NCI-H524 (cell line): ENCODE data around the gene ATG4C.
"Not testable (repeated sequence)": the region's sequence is repeated elsewhere in the genome, so short reads cannot be mapped to it uniquely, and the experiment has no call there.

Experiments
- DNase-seq, 2 experiments: peaks; one replicate each; lab custom pipeline; 2025; lab: John Stamatoyannopoulos, UW

Gene ATG4C

DNA sequence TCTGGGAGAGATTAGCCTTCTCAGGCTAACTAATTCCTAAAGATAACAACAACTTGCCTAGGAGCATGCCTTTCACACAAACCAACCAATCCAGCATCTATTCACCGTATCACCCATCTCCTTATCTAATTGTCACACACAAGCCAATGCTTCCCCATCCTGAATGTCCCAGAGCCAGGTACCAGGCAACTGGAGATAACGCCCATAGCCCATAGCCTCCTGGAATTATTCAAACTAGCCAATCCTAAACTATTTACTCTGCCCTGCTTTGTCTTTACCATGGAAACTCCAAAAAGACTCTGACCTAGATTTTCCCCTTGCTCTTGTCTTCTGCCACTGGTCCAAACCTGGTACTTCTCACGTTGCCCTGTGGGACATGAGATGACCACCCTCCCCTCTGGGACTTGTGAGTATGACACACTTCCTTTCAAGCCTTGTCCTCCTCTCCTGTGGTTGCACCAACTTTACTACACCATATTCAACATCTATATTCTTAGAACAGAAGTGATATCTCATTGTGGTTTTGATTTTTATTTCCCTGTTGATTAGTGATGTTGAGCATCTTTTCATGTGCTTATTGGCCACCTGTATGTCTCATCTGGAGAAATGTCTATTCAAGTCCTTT lies 8.8 kb upstream of the ATG4C start:
- no peak for DNase-seq

DNA sequence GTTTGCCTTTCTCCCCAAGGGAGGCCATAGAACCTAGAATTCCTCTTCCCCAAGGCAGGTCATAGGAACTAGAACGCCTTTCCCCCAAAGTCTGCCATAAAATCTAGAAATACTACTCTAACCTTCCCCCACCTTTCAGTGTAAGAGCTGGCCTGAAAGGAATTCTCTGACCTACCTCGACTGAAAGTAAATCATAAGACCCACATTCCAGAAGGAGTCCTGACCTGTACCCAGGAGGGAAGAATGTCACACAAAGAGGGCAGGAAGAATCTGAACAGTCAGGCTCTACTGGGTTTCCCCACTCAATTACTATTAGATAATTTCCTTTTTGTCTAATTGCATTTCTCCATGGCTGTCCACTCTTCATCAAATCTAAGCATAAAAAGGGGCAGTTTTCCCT lies 5.7 kb upstream of the ATG4C start:
- DNase-seq, result no peak

DNA sequence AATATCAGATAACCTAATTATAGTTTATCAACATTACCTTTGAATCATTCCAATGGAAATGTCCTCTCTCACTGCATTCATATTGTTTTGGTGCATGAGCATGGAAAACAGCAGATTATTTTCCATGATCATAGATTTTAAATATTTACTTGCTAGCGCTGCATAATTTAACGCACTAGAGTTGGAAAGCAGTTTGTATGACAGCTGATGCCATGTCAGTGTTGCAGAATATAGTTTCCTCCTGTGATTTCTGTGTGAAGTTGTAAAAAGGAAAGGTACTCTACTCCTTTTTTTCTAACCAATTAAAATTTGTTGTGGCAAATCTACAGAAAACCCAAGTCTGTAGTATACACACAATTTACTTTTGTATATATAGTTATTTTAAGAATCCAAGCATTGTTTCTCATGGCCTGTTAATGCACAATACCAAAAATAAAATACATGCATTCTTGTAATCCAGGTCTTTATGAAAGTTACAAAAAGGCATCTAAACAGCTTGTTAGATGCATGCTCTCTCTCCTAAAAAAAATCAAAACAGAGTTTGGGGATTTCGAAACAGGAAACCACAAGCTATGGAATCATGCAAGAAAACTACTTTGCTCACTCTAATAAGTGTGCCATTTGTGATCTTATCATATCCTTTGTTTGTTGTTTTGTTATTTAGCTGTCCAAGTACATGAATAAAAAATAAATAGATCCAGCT lies 1.9 kb upstream of the ATG4C start:
- DNase-seq, result no peak

DNA sequence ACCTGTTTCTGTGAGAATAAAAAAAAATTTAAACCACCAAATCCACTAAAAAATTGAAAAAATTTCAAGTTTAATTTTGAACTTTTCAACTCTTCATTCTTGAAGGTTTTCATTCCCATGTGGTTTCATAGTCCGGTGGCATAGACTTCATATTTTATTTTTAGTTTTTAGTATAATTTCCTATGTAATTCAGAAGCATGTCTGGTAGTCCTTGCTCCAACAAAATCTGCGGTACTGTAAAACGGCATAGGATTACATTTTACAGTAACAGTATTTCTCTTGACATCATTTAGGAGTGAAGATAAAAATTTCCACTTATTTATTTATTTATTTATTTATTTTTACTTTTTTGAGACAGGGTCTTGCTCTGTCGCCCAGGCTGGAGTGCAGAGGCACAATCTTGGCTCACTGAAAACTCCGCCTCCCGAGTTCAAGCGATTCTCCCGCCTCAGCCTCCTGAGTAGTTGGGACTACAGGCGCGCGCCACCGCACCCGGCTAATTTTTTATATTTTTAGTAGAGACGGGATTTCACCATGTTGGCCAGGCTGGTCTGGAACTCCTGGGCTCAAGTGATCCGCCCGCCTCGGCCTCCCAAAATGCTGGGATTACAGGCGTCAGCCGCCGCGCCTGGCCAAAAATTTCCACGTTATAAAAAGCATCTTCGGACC lies 1.3 kb upstream of the ATG4C start:
- not testable (repeated sequence) for DNase-seq

DNA sequence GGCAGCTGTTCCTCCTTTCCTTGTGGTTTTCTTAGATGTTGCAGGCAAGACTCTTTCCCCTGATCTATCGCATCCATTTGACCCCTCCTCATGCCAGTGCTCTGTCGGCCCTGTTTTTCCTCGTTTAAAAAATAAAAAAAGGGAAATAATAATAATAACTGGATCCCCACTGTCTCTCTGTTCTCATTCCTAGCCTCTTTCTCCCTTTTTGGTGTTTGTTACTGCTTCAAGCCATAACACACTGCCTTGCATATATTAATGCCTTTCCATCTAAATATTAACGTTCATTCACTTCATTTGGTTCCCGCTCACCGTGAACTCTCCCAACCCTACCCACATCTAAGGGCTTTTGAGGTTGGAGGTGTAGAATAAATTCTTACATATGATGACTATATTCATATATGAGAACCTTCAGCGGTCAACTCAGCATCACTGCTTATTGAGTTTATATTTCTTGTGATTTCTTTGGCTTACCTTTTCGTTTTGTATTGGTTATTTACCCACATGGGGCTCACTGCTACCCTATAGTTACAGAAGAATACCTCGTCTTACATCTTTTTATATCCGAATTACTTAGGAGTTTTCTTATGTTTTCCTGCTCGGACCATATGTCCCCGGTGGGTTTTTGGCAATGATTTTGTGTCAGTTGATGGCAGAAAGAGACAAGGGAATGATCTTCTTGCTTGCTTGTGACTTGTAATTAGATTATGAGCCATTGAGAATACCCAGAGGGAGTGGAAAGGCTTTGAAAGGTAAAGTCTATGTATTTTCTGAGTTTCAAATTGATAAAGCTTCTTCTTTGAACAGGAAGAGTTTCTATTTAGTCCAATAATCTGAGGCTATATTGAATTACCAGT lies 805 bp downstream of the ATG4C start:
- peak in 1 of 2 experiments; percentile 17 for DNase-seq

DNA sequence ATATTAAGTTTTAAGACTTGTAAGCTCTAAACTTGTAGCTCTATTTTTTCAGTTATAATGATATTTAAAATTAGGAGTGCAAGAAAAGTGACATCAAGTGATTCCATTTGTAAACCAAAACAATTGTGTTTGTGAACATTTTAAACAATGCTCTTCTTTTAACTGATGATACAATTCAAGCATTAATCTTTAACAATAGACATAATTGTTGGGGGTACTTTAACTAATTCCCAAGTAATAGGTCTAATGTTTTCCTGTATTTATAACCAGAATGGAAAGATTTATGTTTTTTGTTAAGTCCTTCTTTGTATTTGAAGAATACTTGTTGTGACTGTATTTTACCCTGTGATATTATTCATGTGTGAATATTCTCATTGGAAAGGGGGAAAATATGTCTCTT lies 6.8 kb downstream of the ATG4C start:
- no peak for DNase-seq

DNA sequence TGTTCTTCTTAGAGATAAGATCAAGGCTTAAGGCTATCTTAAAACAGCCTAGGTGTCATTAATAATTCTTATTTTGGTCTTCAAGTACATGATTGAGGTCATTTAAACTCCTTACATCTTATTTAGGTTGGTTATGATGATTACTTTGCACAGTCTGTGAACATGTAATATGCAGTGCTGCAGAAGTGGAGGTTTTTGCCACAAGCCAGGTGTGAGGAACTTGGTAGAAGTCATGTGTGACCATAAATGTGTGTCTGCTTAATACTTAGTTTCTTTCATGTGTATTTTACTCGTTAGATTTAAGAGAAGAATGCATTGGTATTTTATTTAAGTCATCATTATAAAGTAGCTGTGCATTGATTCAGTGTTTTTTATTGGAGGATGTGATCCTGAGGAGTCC lies 10.1 kb downstream of the ATG4C start:
- no peak for DNase-seq

DNA sequence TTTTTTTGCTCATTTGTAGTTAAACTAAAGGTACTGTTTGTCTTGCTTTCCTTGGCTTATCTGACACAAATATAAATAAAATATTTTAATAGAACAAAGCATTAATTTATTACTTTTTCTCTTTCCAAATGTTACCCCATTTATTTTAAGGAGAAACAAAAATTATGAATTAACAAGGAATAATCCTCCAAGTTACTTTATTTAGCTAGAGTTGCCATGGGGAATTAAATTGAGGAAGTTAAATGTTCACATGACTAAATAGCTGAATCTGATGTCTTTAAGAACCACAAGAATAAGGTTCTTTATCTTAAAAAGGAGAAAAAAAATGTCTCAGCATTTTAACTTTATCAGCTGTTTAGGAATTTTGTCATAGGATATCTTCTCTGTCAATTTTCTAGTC lies 12.3 kb downstream of the ATG4C start:
- DNase-seq, result no peak

DNA sequence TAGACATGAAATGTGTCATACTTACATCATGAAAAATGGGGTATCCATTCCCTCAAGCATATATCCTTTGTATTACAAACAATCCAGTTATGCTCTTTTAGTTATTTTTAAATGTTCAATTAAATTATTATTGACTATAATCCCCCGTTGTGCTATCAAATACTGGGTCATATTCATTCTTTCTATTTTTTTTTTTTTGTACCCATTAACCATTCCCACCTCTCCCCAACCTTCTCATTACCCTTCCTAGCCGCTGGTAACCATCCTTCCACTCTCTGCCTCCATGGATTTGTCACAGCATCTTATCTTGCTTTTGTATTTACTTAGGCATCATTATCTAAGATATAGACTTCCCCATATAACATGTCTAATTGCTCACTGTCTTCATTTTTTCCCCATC lies 15.8 kb downstream of the ATG4C start:
- no peak for DNase-seq

DNA sequence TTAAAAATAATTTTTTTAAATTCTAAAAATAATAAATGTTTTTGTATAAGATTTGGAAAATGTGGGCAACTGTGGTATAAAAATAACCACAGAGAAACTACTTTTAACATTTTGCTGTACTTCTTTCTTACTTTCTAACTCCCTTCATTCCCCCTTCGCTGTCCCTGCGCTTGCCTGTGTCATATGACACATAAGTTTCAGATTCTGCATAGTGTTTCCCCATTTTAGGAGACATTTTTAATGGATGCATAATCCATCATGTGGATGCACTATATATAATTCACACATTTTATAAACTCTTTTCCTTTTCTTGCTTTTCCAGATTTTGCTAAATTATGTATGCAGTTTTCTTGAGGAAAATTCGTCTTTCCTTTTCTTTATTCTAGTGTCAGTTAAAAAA lies 16.3 kb downstream of the ATG4C start:
- no peak for DNase-seq

DNA sequence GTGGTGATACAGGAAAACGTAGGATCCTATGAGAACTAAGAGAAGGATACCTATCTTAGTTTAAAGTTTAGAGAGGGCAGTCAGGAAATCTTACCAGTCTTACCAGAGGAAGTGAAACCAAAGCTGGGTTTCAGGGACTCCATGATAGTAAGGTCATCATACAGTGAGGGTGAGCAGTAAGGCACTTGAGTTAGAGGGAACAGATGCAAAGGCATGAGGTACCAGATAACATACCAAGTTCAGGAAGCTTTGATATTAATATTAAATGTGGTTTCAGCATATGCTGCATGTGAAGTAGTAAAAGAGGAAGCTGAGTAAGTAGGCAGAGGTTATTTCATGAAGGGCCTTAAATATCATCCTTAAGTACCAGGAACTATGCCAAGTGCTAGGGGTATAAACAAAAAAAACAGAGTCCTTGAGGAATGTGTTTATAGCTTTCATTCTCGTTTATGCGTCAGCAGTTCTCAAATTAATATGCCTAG lies 16.9 kb downstream of the ATG4C start:
- DNase-seq, result peak in 1 of 2 experiments; percentile 38

DNA sequence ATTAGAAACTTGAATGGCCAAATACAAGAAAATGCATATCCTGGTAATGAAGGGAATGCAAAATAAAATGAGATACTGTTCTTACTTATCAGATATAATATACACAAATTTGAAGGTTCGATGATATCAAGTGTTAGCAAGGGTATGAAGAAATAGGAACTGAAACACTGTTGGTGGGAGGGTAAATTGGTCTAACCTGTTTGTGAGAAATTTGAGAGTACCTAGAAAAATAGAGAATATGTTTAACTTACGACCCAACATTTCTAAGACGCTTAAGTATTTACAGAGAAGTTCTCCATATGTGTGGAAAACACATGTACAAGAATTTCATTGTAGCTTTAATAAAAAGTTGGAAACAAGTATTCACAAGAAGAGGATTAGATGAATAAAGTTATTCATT lies 25.9 kb downstream of the ATG4C start:
- no peak for DNase-seq

DNA sequence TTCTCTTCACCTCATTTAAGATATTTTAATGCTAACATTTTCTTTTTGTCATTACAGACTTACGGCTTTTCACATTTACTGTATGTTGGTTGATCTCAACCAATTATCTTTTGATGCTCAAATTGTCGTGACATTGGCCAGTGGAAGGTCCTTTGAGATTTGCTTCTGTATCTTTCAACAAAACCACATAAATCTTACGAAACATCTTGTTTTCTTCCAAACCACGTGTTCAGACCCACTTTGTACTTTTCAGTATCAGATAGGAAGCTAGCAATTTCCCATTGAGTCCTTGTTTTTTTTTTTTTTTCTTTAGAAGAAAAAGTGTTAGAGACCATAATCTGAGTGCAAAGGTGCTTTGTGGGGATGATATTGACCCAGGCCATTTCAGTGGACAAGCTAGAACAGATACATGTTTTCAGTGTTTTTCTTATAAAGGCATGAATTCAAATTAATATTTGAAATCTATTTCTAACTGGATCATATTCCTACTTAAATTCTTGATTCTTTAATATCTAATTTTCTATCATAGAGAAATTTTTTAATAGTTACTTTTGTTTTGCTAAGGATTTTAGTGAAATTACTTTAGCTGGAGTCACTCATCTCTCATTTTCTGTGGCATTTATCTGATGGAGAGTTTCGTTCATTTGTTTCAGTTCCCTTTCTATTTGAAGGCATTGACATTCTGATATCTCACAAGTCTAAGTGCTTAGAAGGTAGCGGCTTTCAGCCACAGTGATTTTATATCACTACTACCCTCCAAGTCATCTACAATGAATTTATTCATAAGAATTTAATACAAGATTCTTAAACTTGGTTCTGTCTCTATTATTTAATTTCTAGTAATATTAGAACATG lies 26.7 kb downstream of the ATG4C start:
- DNase-seq, result no peak

DNA sequence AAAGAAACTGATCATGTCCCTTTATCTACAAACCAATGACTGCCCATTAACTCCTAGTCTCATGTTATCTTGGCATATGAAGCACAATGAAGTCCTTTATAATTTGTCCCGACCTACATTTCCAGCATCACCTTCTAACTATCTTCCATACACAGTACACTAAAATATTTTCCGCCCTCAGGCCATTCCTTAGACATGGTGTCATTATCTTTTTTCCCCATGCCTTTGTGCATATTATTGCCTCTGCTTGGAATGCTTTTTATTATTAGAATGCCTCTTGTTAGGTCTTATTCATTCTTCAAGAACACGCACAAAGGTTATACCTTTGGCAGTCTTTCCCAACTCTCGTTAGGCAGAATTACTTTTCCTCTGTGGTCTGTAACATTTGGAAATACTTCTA lies 39.6 kb downstream of the ATG4C start:
- DNase-seq, result no peak

DNA sequence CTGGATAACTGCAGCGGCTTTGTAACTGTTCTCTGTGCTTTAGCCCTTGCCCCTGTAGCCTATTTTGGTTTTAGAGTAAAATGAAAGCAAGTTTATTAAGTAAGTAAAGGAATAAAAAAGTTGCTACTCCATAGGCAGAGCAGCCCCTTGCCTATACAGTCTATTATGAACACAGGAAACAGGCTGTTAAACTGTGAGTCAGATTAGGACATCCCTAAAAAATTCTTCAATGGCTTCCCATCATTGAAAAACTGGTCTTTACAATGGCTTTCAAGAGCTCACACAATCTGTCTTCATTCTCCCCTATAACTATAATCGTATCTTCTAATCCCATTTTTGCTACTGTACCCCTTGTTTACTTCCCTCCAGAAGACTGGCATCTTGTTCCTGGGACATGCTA lies 43.0 kb downstream of the ATG4C start:
- DNase-seq, result no peak

DNA sequence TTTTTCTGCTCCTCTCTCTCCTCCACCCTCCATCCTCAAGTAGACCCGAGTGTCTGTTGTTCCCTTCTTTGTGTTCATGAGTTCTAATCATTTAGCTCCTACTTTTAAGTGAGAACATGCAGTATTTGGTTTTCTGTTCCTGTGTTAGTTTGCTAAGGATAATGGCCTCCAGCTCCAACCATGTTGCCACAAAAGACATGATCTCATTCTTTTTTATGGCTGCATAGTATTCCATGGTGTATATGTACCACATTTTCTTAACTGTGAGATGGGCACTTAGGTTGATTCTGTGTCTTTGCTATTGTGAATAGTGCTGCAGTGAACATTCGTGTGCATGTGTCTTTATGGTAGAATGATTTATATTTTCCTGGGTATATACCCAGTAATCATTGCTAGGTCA lies 43.9 kb downstream of the ATG4C start:
- not testable (repeated sequence) for DNase-seq

DNA sequence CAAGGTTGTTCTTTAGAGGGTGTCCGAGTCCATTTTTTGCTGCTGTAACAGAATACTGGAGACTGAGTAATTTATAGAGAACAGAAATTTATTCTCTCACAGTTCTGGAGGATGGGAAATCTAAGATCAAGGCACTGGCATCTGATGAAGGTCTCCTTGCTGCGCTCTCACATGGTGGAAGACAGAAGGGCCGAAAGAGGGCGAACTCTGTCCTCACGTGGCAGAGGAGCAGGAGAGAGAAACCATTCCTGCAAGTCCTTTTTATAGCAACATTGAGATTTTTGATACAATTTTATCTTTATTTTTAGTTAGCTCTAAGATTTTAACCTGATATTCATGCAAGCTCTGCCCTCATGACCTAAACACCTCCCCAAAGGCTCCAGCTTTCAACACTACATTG lies 48.3 kb downstream of the ATG4C start:
- DNase-seq, result no peak

DNA sequence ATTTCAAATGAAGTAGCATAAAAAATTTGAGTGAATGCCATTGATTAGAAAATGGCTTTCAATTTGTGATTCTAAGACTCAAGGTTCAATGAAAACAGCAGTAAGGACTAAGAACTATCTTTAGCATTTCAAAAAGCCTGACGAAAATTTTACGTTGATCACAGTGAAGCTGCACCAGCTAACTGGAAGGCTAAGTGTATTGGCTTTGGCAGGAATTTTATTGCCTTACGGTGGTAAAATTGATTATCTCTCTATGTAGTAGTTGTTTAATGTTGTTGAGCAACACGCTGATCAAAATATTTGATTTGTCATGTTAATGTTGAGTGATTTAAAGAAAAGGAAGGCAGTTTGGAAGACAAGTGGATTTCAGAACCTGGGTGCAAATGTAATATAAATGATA lies 49.6 kb downstream of the ATG4C start:
- no peak for DNase-seq

DNA sequence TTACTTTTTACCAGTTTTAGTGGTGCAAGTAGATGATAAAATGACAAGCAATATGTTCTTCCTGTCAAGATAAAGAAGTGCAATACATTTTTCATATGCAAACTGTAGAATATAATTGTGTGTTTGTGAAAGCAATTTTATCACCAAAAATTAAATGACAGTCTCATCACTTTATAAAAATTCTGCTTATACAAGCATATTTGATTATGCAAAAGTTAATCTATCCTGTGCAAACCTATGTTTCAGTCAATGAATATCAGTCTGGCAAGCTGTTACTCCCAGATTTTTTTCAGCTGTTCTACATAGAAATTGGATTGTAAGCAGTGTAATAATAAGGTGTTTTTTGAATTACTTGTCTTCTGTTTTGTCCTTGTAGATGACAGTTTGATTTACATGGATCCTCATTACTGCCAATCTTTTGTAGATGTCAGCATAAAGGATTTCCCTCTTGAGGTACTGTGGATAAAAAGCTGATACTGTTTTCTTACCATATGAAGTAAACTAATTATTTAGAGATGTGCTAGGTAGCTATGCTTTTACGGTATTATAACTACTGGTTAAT lies 50.5 kb downstream of the ATG4C start:
- DNase-seq, result no peak

DNA sequence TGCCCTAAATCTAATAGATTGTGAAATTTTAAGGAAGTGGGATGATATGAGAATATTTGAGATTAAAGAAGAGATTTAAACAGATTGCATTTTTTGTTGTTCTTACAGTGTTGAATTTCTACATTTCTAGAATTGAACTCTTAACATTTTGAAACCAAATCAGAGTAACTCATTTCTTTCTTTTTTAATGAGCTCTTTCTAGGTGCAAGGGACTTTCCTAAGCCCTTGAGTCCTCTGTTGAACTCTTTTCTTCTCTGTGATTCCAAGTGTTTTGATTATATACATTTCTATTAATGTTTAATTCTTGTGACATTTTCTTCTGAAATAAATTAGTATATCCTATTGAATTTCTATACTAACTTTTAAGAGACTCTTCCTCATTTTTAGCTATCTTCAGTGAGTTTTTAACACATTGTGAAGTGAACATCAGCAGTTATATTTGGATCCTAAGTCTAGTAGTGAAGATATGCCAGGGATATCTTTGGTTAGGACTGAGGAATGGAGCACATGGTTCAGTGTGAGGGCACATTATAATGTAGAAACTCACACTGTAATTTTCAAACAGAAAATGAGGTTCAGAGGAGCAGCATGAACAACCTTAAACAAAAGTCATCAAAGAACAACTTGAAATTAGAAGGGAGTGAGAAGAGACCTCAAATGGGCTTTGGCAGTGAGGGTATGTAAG lies 53.1 kb downstream of the ATG4C start:
- DNase-seq, result no peak

DNA sequence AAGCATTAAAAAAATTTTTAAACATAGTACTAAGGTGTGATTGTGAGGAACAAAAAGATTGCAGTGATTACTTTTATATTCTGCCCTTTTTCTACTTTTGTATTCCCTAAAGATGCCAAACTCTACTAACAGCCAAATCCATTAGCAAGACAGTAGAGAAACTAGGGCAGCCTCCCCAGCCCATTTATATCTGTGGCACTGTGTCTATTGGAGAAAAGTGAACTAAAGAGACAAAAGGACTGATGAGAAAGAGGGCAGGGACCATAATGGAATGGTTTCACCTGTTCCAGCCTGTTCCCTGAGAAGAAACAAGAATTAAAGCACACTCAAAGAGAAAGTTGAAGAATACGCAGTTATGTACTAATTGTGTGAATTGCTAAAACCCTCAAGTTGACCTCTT lies 56.6 kb downstream of the ATG4C start:
- no peak for DNase-seq
